ENCODE measurements around the gene TAF1A. TPM values are rescaled to one million over a fixed set of nuclear protein-coding genes. Genes with fewer than 3 reads are reported as not detected.

The TAF1A gene
- total RNA-seq, 1 experiment from 2014 or later: 17.4 TPM

GRCh38 chr1:222596696-222597095 lies 7.0 kb upstream of the TAF1A start:
- DNase-seq (ENCODE audit: low read depth): no peak

- DNase-seq (ENCODE audit: low read depth): no peak
Measured at GRCh38 chr1:222594789-222595188, 5.1 kb upstream of the TAF1A start.

GRCh38 chr1:222592171-222592570 lies 2.4 kb upstream of the TAF1A start:
- peak; percentile 11 for DNase-seq (ENCODE audit: low read depth)

GRCh38 chr1:222588135-222588534 lies 1.6 kb downstream of the TAF1A start:
- DNase-seq (ENCODE audit: low read depth): no peak

- DNase-seq (ENCODE audit: low read depth): no peak
Measured at GRCh38 chr1:222586842-222587241, 2.9 kb downstream of the TAF1A start.

GRCh38 chr1:222583079-222583478 lies 6.7 kb downstream of the TAF1A start:
- DNase-seq (ENCODE audit: low read depth): no peak

GRCh38 chr1:222582099-222582774 lies 7.5 kb downstream of the TAF1A start:
- DNase-seq (ENCODE audit: low read depth): peak; percentile 35

- no peak for DNase-seq (ENCODE audit: low read depth)
Measured at GRCh38 chr1:222579316-222579715, 10.4 kb downstream of the TAF1A start.

- no peak for DNase-seq (ENCODE audit: low read depth)
Measured at GRCh38 chr1:222570837-222571236, 18.9 kb downstream of the TAF1A start.

GRCh38 chr1:222561656-222562055 lies 28.1 kb downstream of the TAF1A start:
- no peak for DNase-seq (ENCODE audit: low read depth)

GRCh38 chr1:222557574-222557973 lies 32.2 kb downstream of the TAF1A start:
- DNase-seq (ENCODE audit: low read depth): no peak

- DNase-seq (ENCODE audit: low read depth): peak; percentile 17
Measured at GRCh38 chr1:222557148-222557547, 32.6 kb downstream of the TAF1A start.

GRCh38 chr1:222555992-222556615 lies 33.6 kb downstream of the TAF1A start:
- no peak for DNase-seq (ENCODE audit: low read depth)

GRCh38 chr1:222554177-222554576 lies 35.6 kb downstream of the TAF1A start:
- DNase-seq (ENCODE audit: low read depth): no peak

GRCh38 chr1:222552882-222553281 lies 36.9 kb downstream of the TAF1A start:
- no peak for DNase-seq (ENCODE audit: low read depth)

- DNase-seq (ENCODE audit: low read depth): no peak
Measured at GRCh38 chr1:222547944-222548671, 41.6 kb downstream of the TAF1A start, which contains the start of gene HHIPL2. Gene HHIPL2, minus strand, starts transcription at chr1:222548104. Its CDS starts 60 bp downstream, at chr1:222548044.

- no peak for DNase-seq (ENCODE audit: low read depth)
Measured at GRCh38 chr1:222547260-222547614, 42.5 kb downstream of the TAF1A start.

GRCh38 chr1:222546548-222547259 lies 43.0 kb downstream of the TAF1A start:
- peak; percentile 96 for DNase-seq (ENCODE audit: low read depth)

- no peak for DNase-seq (ENCODE audit: low read depth)
Measured at GRCh38 chr1:222546091-222546490, 43.6 kb downstream of the TAF1A start.

GRCh38 chr1:222543817-222544216 lies 45.9 kb downstream of the TAF1A start:
- DNase-seq (ENCODE audit: low read depth): no peak

- no peak for DNase-seq (ENCODE audit: low read depth)
Measured at GRCh38 chr1:222540598-222540995, 49.1 kb downstream of the TAF1A start.

- DNase-seq (ENCODE audit: low read depth): no peak
Measured at GRCh38 chr1:222539951-222540597, 49.7 kb downstream of the TAF1A start.

All from RPMI7951 (cell line).